ENCODE results near the gene ARHGAP15. TPM values are rescaled to one million over a fixed set of nuclear protein-coding genes. Genes with fewer than 3 reads are reported as not detected.

The ARHGAP15 gene
- total RNA-seq, 2 experiments from 2014 or later = 71.3 to 72.8 TPM

DNA sequence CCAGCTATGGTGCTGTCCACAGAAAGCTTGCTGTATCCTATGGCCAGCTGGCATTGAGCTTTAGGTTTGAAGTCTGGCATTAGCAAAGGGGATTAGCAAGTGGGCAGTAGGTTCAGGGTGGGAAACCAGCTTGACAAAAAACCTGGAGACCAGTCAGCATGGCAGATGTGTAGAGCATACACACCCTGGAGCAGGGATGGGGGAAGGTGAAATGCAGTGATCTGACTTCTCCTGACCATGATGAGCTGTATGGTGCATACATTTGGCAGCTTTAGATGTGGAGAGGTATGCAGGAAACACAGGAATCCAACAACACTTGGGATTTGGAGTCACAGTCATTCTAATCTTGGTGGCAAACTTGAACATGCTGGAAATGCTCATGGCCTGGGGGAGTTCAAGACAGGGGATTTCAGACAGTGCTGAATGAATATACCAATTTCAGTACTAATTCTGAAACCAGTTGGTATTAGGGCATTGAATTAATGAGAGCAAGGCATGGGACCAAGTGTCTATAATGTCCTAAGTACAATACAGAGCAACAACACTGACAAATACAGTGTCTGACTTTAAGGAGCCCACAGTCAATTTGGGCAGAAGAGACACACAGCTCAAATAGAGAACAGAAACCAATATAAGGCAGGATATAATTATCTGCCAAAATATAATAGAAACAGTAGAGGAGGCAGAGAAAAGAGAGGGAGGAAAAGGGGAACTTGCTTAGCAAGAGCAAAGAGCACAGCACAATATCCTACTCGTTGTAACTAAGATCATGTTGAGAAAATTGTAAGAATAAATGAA lies 11.8 kb downstream of the ARHGAP15 start:
- intact Hi-C loops (cut with micrococcal nuclease) = no loop called here
- Mint-ChIP-seq H3K27ac (peak overlapping the region; percentile 92), H3K36me3 (ENCODE audit: low read depth) (peaks cover 35% of the 10 kb centered on the region), H3K9me3 (no peaks in the 10 kb centered on the region), H3K4me1 (ENCODE audit: low read depth) (peaks cover 83% of the 10 kb centered on the region), H3K27me3 (no peaks in the 10 kb centered on the region), H3K4me3 (peak overlapping the region; percentile 71)
- ATAC-seq (peak; percentile 54), DNase-seq (no peak)
- TF ChIP-seq CTCF (IDR thresholded peaks at IDR 0.05) = no peak
- CTCF ChIA-PET = interaction anchor here (0.7 to 3.6 kb wide), 12 partner anchors 10 to 128 kb away, joined by 3 to 10 read pairs (median 4); partner anchors contain the start of gene ARHGAP15
- POLR2A ChIA-PET = interaction anchor here (0.9 to 2.8 kb wide), 6 partner anchors 9 to 121 kb away, joined by 3 to 12 read pairs (median 5); partner anchors contain the start of gene ARHGAP15

DNA sequence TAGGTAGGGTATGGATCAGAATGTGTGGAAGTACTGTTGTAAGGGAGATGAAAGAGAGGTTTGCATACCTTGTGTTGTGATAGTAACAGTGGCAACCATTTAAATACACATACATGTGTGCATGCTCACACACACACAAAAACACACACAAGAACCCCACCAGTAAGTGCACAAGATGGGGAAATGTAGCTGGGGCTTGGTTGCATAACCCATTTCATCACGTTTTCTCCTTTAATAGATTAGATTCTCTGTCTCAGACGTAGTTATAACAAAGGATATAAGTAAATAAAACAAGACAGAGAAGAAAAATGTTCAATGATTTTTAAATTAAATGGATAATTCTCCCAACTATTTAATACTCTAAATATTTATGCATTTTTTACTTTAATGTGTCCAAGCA lies 13.4 kb downstream of the ARHGAP15 start:
- Mint-ChIP-seq H3K4me3 (no peak overlapping the region), H3K27me3 (no peaks in the 10 kb centered on the region), H3K4me1 (ENCODE audit: low read depth) (peaks cover 83% of the 10 kb centered on the region), H3K36me3 (ENCODE audit: low read depth) (peaks cover 30% of the 10 kb centered on the region), H3K9me3 (no peaks in the 10 kb centered on the region), H3K27ac (no peak overlapping the region)
- no peak for TF ChIP-seq CTCF (IDR thresholded peaks at IDR 0.05)
- ChIA-PET CTCF (interaction anchor here (0.7 to 4.0 kb wide), 7 partner anchors 14 to 116 kb away, joined by 3 to 17 read pairs (median 4); no protein-coding TSS in a partner anchor), POLR2A (interaction anchor here (2.8 kb wide), 1 partner anchor 14 kb away, joined by 12 read pairs; the partner anchor contains the start of gene ARHGAP15)
- ATAC-seq (no peak), DNase-seq (no peak)
- intact Hi-C loops (cut with micrococcal nuclease) = no loop called here

- ChIA-PET POLR2A (interaction anchor here (0.9 to 1.3 kb wide), 3 partner anchors 11 to 16 kb away, joined by 3 to 4 read pairs (median 3); no protein-coding TSS in a partner anchor), CTCF (interaction anchor here (1.3 to 4.0 kb wide), 4 partner anchors 12 to 34 kb away, joined by 3 to 17 read pairs (median 10); no protein-coding TSS in a partner anchor)
- intact Hi-C loops (cut with micrococcal nuclease) = no loop called here
- peaks cover 82% of the 10 kb centered on the region for H3K4me1 Mint-ChIP-seq (ENCODE audit: low read depth)
- ATAC-seq (no peak), DNase-seq (no peak)
- H3K27me3 Mint-ChIP-seq = no peaks in the 10 kb centered on the region
- no peaks in the 10 kb centered on the region for H3K9me3 Mint-ChIP-seq
- no peak overlapping the region for H3K4me3 Mint-ChIP-seq
- H3K36me3 Mint-ChIP-seq (ENCODE audit: low read depth) = peaks cover 24% of the 10 kb centered on the region
- H3K27ac Mint-ChIP-seq = peak overlapping the region; percentile 7
- no peak for TF ChIP-seq CTCF (IDR thresholded peaks at IDR 0.05)
These were observed 15.7 kb downstream of the ARHGAP15 start for GRCh38 chr2:143144813-143145455.

GRCh38 chr2:143146366-143146765 lies 17.1 kb downstream of the ARHGAP15 start:
- no peak for TF ChIP-seq CTCF (IDR thresholded peaks at IDR 0.05)
- no peak overlapping the region for H3K4me3 Mint-ChIP-seq

More at GRCh38 chr2:143146366-143146765, 17.1 kb downstream of the ARHGAP15 start:
- CTCF ChIA-PET = interaction anchor here (1.3 to 2.5 kb wide), 3 partner anchors 14 to 35 kb away, joined by 3 to 11 read pairs (median 8); no protein-coding TSS in a partner anchor
- Mint-ChIP-seq H3K4me1 (ENCODE audit: low read depth) (peaks cover 80% of the 10 kb centered on the region), H3K36me3 (ENCODE audit: low read depth) (peaks cover 24% of the 10 kb centered on the region), H3K9me3 (no peaks in the 10 kb centered on the region), H3K27me3 (no peaks in the 10 kb centered on the region), H3K27ac (peak overlapping the region; percentile 7)
- DNase-seq (no peak), ATAC-seq (no peak)
- intact Hi-C loops (cut with micrococcal nuclease) = no loop called here
- POLR2A ChIA-PET = no interaction called here
